Fibroblast of lung (primary cell): Measurements from ENCODE around the gene VAMP1. TPM values are rescaled to one million over a fixed set of nuclear protein-coding genes. Genes with fewer than 3 reads are reported as not detected.
A peak's percentile ranks its signal among the peaks of the same experiment; 100 is the strongest.
"Not testable (repeated sequence)": the region's sequence is repeated elsewhere in the genome, so short reads cannot be mapped to it uniquely, and the experiment has no call there.

Experiments used
- DNase-seq, 2 donors: peaks; one replicate each; pipeline versions ENCODE4 v3.0.0 to v3.0.0-alpha.2; 2010; ENCODE audit warnings: low read depth in 2 of 2
- H2AFZ ChIP-seq: 2 replicates; pipeline ENCODE4 v1.5.1; 2012; ENCODE audit warnings: low read length, control low read depth, inconsistent platforms
- H3K27ac ChIP-seq: 2 replicates; pipeline ENCODE4 v1.5.1; 2011; ENCODE audit warnings: low read length, control low read depth; ENCODE audit not compliant: insufficient read depth
- H3K27me3 ChIP-seq: 2 replicates; pipeline ENCODE4 v1.5.1; 2011; ENCODE audit warnings: mild to moderate bottlenecking, low read length; ENCODE audit not compliant: control insufficient read depth, insufficient read depth
- H3K36me3 ChIP-seq: 2 replicates; pipeline ENCODE4 v1.5.1; 2011; ENCODE audit warnings: low read length; ENCODE audit not compliant: control insufficient read depth, insufficient read depth
- H3K4me1 ChIP-seq: 2 replicates; pipeline ENCODE4 v1.5.1; 2011; ENCODE audit warnings: low read length; ENCODE audit not compliant: control insufficient read depth, insufficient read depth; ENCODE audit errors: extremely low read depth
- H3K4me2 ChIP-seq: 2 replicates; pipeline ENCODE4 v1.5.1; 2011; ENCODE audit warnings: low read length, control low read depth; ENCODE audit not compliant: insufficient read depth; ENCODE audit errors: extremely low read depth
- H3K4me3 ChIP-seq, 4 experiments: fragments of 200-600 bp in 1 of 4; sonication (generic) in 1 of 4; replicated peaks in 1 of 4; 2 replicates each; pipeline ENCODE4 v1.5.1; 2011 to 2016; ENCODE audit warnings: low read length in 4 of 4, low read depth in 3 of 4, mild to moderate bottlenecking in 3 of 4, control low read depth in 2 of 4, inconsistent platforms in 1 of 4, mixed read lengths in 1 of 4; ENCODE audit not compliant: insufficient read depth in 1 of 4; ENCODE audit errors: control extremely low read depth in 1 of 4
- H3K79me2 ChIP-seq: 2 replicates; pipeline ENCODE4 v1.5.1; 2012; ENCODE audit warnings: mild to moderate bottlenecking, low read length, inconsistent platforms; ENCODE audit not compliant: control insufficient read depth, insufficient read depth
- H3K9ac ChIP-seq: 2 replicates; pipeline ENCODE4 v1.5.1; 2011; ENCODE audit warnings: mild to moderate bottlenecking, low read length, control low read depth; ENCODE audit not compliant: insufficient read depth
- H3K9me3 ChIP-seq: 2 replicates; pipeline ENCODE4 v1.5.1; 2012; ENCODE audit warnings: low read depth, low read length; ENCODE audit not compliant: control insufficient read depth, insufficient read depth
- H4K20me1 ChIP-seq: 2 replicates; pipeline ENCODE4 v1.5.1; 2011; ENCODE audit warnings: low read length; ENCODE audit not compliant: control insufficient read depth, insufficient read depth; ENCODE audit errors: extremely low read depth
- EZH2 ChIP-seq: IDR thresholded peaks from 2 replicates; pipeline ENCODE4 v1.5.1; 2012; ENCODE audit warnings: low read length, control low read depth, mild to moderate bottlenecking; ENCODE audit errors: missing control alignments
- polyA plus RNA-seq, 2 donors: library from polyadenylated mRNA; depleted of rRNA in 1 of 2; stranded (reverse) in 1 of 2; unstranded in 1 of 2; fragments of >200 nt; gene quantifications; 2 replicates each; pipeline ENCODE4 v1.2.1, GENCODE V29; 2011 to 2012; ENCODE audit warnings: missing spikeins in 1 of 2
- total RNA-seq: library from RNA; depleted of rRNA; stranded (reverse); fragments of >200 nt; gene quantifications from 2 replicates; pipeline ENCODE4 v1.2.1, GENCODE V29; 2014
- TF ChIP-seq, protein P1 (sequence below), 2 donors: IDR thresholded peaks in 1 of 2; conservative IDR thresholded peaks in 1 of 2; 1 replicate in 1 of 2; 2 replicates in 1 of 2; pipeline ENCODE4 v1.5.1; 2011 to 2012; ENCODE audit warnings: low read length in 2 of 2, control low read depth in 1 of 2, inconsistent platforms in 1 of 2, low read depth in 1 of 2, mild to moderate bottlenecking in 1 of 2

Gene VAMP1
- total and polyA plus RNA-seq, 2 donors (not counting 1 experiment from before 2014, with no cell fraction given): 14.9 to 20.3 TPM

- Histone ChIP-seq H3K27me3 (no peaks in the 10 kb centered on the region), H3K9ac (no peak overlapping the region), H2AFZ (no peak overlapping the region), H3K9me3 (no peaks in the 10 kb centered on the region), H4K20me1 (no peaks in the 10 kb centered on the region), H3K4me3 (no peak overlapping the region), H3K79me2 (peaks cover 25% of the 10 kb centered on the region), H3K36me3 (peaks cover 8% of the 10 kb centered on the region), H3K4me1 (no peaks in the 10 kb centered on the region), H3K27ac (no peak overlapping the region), H3K4me2 (no peak overlapping the region)
- TF ChIP-seq, protein P1, sequence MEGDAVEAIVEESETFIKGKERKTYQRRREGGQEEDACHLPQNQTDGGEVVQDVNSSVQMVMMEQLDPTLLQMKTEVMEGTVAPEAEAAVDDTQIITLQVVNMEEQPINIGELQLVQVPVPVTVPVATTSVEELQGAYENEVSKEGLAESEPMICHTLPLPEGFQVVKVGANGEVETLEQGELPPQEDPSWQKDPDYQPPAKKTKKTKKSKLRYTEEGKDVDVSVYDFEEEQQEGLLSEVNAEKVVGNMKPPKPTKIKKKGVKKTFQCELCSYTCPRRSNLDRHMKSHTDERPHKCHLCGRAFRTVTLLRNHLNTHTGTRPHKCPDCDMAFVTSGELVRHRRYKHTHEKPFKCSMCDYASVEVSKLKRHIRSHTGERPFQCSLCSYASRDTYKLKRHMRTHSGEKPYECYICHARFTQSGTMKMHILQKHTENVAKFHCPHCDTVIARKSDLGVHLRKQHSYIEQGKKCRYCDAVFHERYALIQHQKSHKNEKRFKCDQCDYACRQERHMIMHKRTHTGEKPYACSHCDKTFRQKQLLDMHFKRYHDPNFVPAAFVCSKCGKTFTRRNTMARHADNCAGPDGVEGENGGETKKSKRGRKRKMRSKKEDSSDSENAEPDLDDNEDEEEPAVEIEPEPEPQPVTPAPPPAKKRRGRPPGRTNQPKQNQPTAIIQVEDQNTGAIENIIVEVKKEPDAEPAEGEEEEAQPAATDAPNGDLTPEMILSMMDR (conservative IDR thresholded peaks at IDR 0.05 in 1 of 2, IDR thresholded peaks at IDR 0.05 in 1 of 2; ENCODE audit: low read depth in 1 of 2, low read length in 2 of 2): no peak
- no peak for TF ChIP-seq EZH2
- DNase-seq: peak; percentile 22 to 52
Measured at GRCh38 chr12:6507102-6507998, 36.9 kb upstream of the VAMP1 start.

- Histone ChIP-seq H3K36me3 (peaks cover 5% of the 10 kb centered on the region), H4K20me1 (no peaks in the 10 kb centered on the region), H3K4me1 (no peaks in the 10 kb centered on the region), H3K4me2 (no peak overlapping the region), H3K79me2 (peaks cover 56% of the 10 kb centered on the region), H3K27ac (no peak overlapping the region), H3K9ac (no peak overlapping the region), H3K9me3 (no peaks in the 10 kb centered on the region), H2AFZ (no peak overlapping the region), H3K27me3 (no peaks in the 10 kb centered on the region), H3K4me3 (no peak overlapping the region)
- no peak for TF ChIP-seq EZH2
- TF ChIP-seq, protein P1 (conservative IDR thresholded peaks at IDR 0.05 in 1 of 2, IDR thresholded peaks at IDR 0.05 in 1 of 2; ENCODE audit: low read depth in 1 of 2, low read length in 2 of 2): no peak
- no peak for DNase-seq
Measured at GRCh38 chr12:6500466-6500865, 30.0 kb upstream of the VAMP1 start.

DNA sequence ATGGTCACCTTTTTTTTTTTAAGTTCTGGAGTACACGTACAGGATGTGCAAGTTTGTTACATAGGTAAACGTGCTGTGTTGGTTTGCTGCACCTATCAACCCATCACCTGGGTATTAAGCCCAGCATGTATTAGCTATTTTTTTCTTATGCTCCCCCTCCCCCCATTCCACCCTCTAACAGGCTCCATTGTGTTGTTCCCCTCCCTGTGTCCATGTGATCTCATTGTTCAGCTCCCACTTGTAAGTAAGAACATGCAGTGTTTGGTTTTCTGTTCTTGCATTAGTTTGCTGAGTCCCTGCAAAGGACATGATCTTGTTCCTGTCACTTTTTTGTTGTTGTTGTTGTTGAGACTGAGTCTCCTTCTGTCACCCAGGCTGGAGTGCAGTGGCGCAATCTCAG, 26.8 kb upstream of the VAMP1 start:
- not testable (repeated sequence) for H3K27ac ChIP-seq, DNase-seq, H2AFZ ChIP-seq, H3K9ac ChIP-seq, H3K36me3 ChIP-seq, H3K9me3 ChIP-seq, H3K27me3 ChIP-seq, H3K4me2 ChIP-seq, H3K4me3 ChIP-seq, H3K4me1 ChIP-seq, H4K20me1 ChIP-seq
- H3K79me2 ChIP-seq: peaks cover 53% of the 10 kb centered on the region
